Measurements from ENCODE around the gene GSTO1.

Gene GSTO1

DNA sequence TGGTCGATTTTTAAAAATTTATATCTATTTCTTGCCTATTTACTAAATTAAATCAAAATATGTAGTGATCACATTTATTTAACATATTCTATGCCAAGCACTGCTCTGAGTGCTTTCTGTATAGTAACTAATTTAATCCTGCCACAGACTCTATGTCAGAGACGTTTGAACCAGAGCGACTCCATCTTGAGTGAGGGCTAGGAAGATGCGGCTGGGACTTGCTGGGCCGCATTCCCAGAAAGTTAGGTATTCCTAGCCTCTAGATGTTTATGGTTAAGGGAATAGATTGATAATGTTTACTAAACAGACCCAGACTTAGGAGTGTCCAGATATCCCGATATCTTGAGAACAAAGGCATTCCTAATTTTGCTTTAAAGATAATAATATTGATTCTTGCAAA, 3.2 kb upstream of the GSTO1 start:
- DNase-seq (ENCODE audit: low spot score), result no peak

- DNase-seq (ENCODE audit: low spot score), result no peak
Measured at GRCh38 chr10:104252368-104252767, 2.3 kb upstream of the GSTO1 start.

DNA sequence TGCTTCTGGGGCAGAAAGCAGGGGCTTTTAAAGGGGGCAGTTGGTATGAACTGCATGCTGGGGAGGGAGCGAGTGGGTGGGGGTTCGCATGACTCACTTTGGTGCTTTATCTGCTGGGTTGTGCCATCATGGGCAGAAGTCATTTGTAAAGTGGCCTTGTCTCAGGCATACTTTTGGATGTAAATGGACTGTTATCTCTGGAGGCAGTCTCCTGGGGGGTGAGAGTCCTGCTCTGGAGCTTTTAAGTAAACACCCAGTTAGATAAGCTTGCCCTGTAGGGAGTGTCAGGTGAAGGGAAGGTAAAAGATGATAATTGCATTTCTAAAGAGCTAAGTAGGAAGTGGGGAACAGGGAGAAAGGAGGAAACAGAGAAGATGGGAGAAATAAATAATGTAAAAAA, 1.6 kb upstream of the GSTO1 start:
- DNase-seq (ENCODE audit: low spot score), result no peak

- DNase-seq (ENCODE audit: low spot score), result no peak
Measured at GRCh38 chr10:104253606-104254410, 884 bp upstream of the GSTO1 start.

GRCh38 chr10:104255311-104255981, 754 bp downstream of the GSTO1 start:
- no peak for DNase-seq (ENCODE audit: low spot score)

DNA sequence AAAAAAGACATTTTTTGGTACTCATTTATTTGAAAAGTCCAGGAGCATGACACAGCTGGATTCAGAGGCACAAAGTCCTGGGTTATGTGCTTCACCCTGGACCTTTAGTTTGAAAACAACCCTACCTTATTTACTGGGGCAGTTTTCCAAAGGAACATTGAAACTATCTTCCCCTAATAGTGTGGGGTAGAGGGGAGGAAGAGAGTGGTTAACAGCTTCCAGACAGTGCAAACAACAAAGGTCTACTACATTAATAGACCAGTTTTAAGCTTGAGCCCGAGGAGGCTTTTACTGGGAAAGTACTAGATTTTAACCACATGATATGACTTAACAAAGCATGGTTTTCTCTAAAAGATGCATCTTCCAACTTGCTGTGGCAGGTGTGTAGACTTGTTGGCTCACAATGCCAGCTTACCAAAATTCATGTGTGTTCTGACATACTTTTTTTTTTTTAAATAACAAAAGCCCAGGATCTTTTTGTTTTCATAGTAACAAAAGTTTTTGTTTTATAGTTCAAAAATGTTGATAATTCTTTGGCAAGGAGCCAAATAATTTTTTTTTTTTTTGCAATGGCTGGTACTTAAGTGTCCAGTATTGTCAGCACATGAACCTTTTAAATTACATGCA, 1.8 kb downstream of the GSTO1 start:
- DNase-seq (ENCODE audit: low spot score), result no peak

- DNase-seq (ENCODE audit: low spot score), result no peak
Measured at GRCh38 chr10:104257235-104257634, 2.5 kb downstream of the GSTO1 start.

DNA sequence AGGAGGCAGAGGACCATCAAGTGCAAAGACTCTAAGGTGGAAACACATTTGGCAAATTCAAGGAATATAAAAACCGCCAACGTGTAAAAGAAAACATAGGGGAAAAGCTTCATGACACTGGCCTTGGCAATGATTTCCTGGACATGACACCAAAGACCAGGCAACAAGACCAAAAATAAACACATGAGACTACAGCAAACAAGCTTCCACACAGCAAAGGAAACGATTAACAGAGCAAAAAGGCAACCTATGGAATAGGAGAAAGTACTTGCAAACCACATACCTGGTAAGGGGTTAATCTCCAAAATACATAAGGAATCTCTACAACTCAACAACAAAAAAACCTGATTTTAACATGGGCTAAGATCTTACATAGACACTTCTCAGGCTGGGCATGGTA, 3.5 kb downstream of the GSTO1 start:
- no peak for DNase-seq (ENCODE audit: low spot score)

DNA sequence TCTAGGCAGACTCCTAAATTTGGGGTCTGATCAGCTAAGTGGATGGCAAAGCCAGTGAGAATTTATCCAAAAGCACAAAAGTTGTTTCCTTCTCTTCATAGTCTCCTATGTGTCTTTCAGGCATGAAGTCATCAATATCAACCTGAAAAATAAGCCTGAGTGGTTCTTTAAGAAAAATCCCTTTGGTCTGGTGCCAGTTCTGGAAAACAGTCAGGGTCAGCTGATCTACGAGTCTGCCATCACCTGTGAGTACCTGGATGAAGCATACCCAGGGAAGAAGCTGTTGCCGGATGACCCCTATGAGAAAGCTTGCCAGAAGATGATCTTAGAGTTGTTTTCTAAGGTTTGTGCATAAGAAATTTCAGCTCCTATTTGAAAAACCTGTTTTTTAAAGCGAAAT, 4.8 kb downstream of the GSTO1 start:
- no peak for DNase-seq (ENCODE audit: low spot score)

GRCh38 chr10:104259999-104260774, 5.5 kb downstream of the GSTO1 start:
- no peak for DNase-seq (ENCODE audit: low spot score)

DNA sequence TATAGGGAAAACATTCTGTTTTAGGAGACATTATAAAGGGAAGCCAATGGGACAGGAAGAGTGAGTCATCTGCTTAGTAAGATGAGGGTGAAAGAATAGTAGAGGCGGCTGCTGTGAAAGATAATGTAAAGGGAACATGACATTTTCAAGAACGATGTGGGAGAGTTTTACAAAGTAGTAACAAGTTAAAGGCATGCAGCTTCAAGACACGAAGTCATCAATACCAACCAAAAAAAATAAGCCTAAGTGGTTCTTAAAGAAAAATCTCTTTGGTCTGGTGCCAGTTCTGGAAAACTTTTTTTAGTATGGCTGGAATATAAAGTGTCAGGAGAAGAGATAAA, 6.1 kb downstream of the GSTO1 start:
- DNase-seq (ENCODE audit: low spot score), result no peak

- no peak for DNase-seq (ENCODE audit: low spot score)
Measured at GRCh38 chr10:104262055-104262454, 7.4 kb downstream of the GSTO1 start.

GRCh38 chr10:104264783-104265182, 10.1 kb downstream of the GSTO1 start:
- no peak for DNase-seq (ENCODE audit: low spot score)

DNA sequence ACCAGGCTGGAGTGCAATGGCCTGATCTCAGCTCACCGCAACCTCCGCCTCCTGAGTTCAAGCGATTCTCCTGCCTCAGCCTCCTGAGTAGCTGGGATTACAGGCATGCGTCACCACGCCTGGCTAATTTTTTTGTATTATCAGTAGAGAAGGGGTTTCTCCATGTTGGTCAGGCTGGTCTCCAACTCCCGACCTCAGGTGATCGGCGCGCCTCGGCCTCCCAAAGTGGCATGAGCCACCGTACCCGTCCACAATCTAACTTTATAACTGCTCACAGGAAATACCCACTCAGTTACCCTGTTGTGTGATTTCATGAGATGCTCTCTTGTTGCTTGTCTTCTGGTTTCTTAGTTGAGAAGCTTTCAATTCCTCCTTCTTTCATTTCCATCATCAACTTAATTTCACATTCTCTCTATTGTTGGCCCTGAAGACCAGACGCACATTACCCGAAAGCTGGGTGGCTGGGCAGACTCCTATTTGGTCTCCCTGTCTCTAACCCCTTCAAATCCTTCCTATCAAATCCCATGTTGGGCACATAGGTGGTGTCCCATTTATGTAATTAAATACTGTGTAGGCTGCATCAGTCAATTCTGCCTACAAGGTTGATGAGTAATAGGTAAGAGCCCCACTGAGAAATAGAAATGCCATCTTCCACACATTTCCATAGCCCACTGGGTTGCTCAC, 13.2 kb downstream of the GSTO1 start:
- DNase-seq (ENCODE audit: low spot score), result no peak

GRCh38 chr10:104268405-104268712, 13.7 kb downstream of the GSTO1 start:
- no peak for DNase-seq (ENCODE audit: low spot score)

DNA sequence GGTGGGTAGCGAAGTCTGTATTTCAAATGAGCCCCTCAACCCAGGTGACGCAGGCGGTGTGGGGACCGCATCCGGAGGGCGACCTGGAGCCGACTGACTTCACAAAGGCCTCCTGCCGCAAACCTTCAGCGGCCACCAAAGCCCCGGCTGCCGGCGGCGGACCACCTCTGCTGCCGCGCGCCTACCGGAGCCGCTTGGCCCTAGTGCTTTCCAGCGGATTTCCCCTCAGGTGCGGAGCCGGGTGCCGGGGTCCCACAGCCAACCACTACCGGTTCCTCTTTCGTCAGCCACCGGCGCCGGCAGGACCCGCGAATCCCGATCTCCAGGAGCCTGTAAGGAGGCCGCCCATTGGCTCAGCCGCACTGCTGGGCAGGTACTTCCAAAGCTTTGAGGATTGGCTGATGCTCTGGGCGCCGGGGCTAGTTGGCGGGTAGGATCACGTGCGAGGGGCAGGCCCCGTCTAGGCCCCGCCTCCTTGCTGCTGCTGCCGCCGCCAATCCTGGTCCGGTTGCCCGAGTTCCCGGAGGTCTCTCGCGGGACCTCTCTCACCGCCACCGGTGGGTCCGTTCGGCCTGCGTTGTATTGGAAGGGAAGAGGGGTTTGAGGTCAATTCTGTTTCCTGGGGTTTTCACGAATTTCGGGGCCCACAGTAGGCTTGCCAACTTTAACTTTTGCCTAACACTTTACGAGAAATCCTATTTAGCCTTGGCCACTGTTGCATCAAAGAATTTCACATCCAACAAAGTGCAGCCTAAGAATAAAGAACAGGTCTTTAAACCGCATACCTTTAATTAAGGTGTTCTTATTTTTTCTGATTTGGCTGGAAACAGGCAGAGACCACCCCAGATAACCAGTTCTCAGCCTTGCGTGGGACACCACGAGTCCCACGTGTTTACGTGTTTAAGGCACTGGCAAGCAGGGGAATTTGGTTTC, 14.3 kb downstream of the GSTO1 start, which contains the start of gene GSTO2:
Gene GSTO2, plus strand, starts transcription at position 472 of the 933 bp plus-strand sequence. CDS start 5,732 bp downstream, outside the sequence.
- DNase-seq (ENCODE audit: low spot score), result peak; percentile 60

DNA sequence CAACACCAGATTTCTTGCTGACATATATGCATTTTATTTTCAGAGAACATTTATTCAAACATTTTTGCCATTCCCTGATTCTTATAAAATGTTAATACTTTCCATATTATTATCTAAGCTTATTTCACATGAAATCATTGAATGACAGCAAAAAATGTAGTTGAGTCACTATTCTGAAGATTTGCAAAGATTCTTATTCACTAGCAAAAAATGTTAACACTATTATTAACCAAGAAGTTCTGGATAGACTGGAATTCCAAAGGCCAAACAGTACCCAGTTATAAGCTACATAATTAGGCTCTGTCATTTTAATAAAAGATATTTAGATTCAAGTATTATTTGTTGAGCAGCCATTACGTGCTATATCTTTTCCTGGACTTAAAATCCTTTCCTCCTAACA, 18.6 kb downstream of the GSTO1 start:
- no peak for DNase-seq (ENCODE audit: low spot score)

DNA sequence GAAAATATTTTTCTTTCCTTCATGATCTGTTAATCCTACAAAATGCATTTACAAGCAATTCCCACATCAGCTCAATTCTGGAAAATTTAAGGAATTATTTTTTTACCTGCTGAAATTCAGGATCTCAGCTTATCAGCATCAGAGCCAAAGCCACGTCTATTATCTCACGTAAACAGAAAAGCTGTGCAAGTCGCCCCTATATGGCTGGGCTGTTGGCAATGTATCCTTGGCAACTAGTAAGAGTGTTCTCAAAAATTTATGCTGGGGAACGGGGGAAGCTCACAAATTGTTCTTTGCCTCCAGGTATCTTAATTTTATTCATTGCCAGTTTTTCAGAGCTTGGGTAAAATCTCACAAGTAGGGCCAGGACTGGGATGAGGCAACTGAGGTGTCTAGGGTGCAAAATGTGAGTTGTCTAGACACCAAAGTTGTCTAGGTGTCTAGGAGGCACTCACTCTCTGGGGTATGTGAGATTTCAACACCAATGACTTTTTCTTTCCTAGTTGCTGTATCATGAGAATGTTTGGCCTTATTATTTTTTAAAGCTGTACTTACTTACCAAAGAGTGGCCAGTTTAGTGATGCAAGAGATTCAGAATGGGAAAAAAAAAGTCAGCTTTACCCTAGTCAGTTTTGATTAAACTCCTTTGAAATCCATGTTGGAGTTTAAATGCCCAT, 19.3 kb downstream of the GSTO1 start:
- DNase-seq (ENCODE audit: low spot score), result no peak

GRCh38 chr10:104274762-104275721, 20.4 kb downstream of the GSTO1 start:
- no peak for DNase-seq (ENCODE audit: low spot score)

All from D341Med (cell line).